Measurements from ENCODE around the gene ATN1.
"Not testable (repeated sequence)": the region's sequence is repeated elsewhere in the genome, so short reads cannot be mapped to it uniquely, and the experiment has no call there.

GRCh38 chr12:6886206-6886999, 41.4 kb upstream of the ATN1 start:
- not testable (repeated sequence) for TF ChIP-seq CTCF (conservative IDR thresholded peaks at IDR 0.05 in 1 of 2, IDR thresholded peaks at IDR 0.05 in 1 of 2; ENCODE audit: low read depth in 1 of 2, low read length in 2 of 2); EZH2 (IDR thresholded peaks at IDR 0.05; ENCODE audit: low read length, missing control alignments)

All from fibroblast of lung (primary cell).